ENCODE data around the gene NCAPD3. TPM values are rescaled to one million over a fixed set of nuclear protein-coding genes. Genes with fewer than 3 reads are reported as not detected.

NCAPD3 gene
- total RNA-seq, 2 donors from 2014 or later, result 44.4 to 61.9 TPM

GRCh38 chr11:134236834-134237556, 13.2 kb upstream of the NCAPD3 start:
- no peak for DNase-seq (ENCODE audit: low spot score)
- no peak for TF ChIP-seq POLR2AphosphoS5 (IDR thresholded peaks at IDR 0.05)
- TF ChIP-seq POLR2A (IDR thresholded peaks at IDR 0.05), result no peak
- no peak for TF ChIP-seq CTCF (IDR thresholded peaks at IDR 0.05)
- no peaks in the 10 kb centered on the region for H3K27me3 ChIP-seq (replicated peaks; ENCODE audit: insufficient read depth)
- no peaks in the 10 kb centered on the region for H3K36me3 ChIP-seq
- 85% methylated on average over 7 of the region's 7 CpGs for WGBS
- no peak overlapping the region for H3K4me3 ChIP-seq
- no peak overlapping the region for H3K27ac ChIP-seq
- no peaks in the 10 kb centered on the region for H3K4me1 ChIP-seq (replicated peaks)
- no peaks in the 10 kb centered on the region for H3K9me3 ChIP-seq
- intact Hi-C loops (cut with DNase I), result no loop called here

GRCh38 chr11:134235399-134235798, 11.6 kb upstream of the NCAPD3 start:
- intact Hi-C loops (cut with DNase I), result no loop called here
- WGBS, result 74% methylated on average over 3 of the region's 3 CpGs
- TF ChIP-seq CTCF (IDR thresholded peaks at IDR 0.05), result no peak
- no peak for TF ChIP-seq POLR2A (IDR thresholded peaks at IDR 0.05)
- no peak for TF ChIP-seq POLR2AphosphoS5 (IDR thresholded peaks at IDR 0.05)
- no peak for DNase-seq (ENCODE audit: low spot score)
- H3K4me1 ChIP-seq (replicated peaks), result no peaks in the 10 kb centered on the region
- no peak overlapping the region for H3K4me3 ChIP-seq
- no peaks in the 10 kb centered on the region for H3K27me3 ChIP-seq (replicated peaks; ENCODE audit: insufficient read depth)
- no peak overlapping the region for H3K27ac ChIP-seq
- H3K36me3 ChIP-seq, result no peaks in the 10 kb centered on the region
- H3K9me3 ChIP-seq, result no peaks in the 10 kb centered on the region

- intact Hi-C loops (cut with DNase I), result no loop called here
- 89% methylated on average over 4 of the region's 4 CpGs for WGBS
- Histone ChIP-seq H3K27ac (no peak overlapping the region), H3K4me1 (replicated peaks) (no peaks in the 10 kb centered on the region), H3K27me3 (replicated peaks; ENCODE audit: insufficient read depth) (no peaks in the 10 kb centered on the region), H3K9me3 (no peaks in the 10 kb centered on the region), H3K4me3 (no peak overlapping the region), H3K36me3 (no peaks in the 10 kb centered on the region)
- TF ChIP-seq POLR2AphosphoS5 (IDR thresholded peaks at IDR 0.05) (no peak), CTCF (IDR thresholded peaks at IDR 0.05) (no peak), POLR2A (IDR thresholded peaks at IDR 0.05) (no peak)
- DNase-seq (ENCODE audit: low spot score), result no peak
Measured at GRCh38 chr11:134233729-134234179, 10.0 kb upstream of the NCAPD3 start.

GRCh38 chr11:134231958-134232659, 8.3 kb upstream of the NCAPD3 start:
- Histone ChIP-seq H3K36me3 (no peaks in the 10 kb centered on the region), H3K4me1 (replicated peaks) (no peaks in the 10 kb centered on the region), H3K27me3 (replicated peaks; ENCODE audit: insufficient read depth) (no peaks in the 10 kb centered on the region), H3K4me3 (no peak overlapping the region), H3K27ac (no peak overlapping the region), H3K9me3 (no peaks in the 10 kb centered on the region)
- no peak for DNase-seq (ENCODE audit: low spot score)
- intact Hi-C loops (cut with DNase I), result no loop called here
- TF ChIP-seq CTCF (IDR thresholded peaks at IDR 0.05) (no peak), POLR2AphosphoS5 (IDR thresholded peaks at IDR 0.05) (no peak), POLR2A (IDR thresholded peaks at IDR 0.05) (no peak)
- whole genome bisulfite sequencing, result 63% methylated on average over 10 of the region's 10 CpGs
